Fibroblast of mammary gland (primary cell): ENCODE measurements around the gene MS4A7.
A peak's percentile ranks its signal among the peaks of the same experiment; 100 is the strongest.

Experiments used
- DNase-seq: peaks from one replicate; pipeline ENCODE4 v3.0.0-alpha.2; 2010; ENCODE audit warnings: low read depth
- H3K4me3 ChIP-seq: 2 replicates; pipeline ENCODE4 v1.5.1; 2011; ENCODE audit warnings: low read depth, mild to moderate bottlenecking, low read length, moderate library complexity; ENCODE audit not compliant: control insufficient read depth
- TF ChIP-seq, protein P1 (sequence below): conservative IDR thresholded peaks from 2 replicates; pipeline ENCODE4 v1.5.1; 2011; ENCODE audit warnings: low read depth, low read length, inconsistent platforms; ENCODE audit not compliant: control insufficient read depth, insufficient read depth

MS4A7 gene, protein sequence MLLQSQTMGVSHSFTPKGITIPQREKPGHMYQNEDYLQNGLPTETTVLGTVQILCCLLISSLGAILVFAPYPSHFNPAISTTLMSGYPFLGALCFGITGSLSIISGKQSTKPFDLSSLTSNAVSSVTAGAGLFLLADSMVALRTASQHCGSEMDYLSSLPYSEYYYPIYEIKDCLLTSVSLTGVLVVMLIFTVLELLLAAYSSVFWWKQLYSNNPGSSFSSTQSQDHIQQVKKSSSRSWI

DNA sequence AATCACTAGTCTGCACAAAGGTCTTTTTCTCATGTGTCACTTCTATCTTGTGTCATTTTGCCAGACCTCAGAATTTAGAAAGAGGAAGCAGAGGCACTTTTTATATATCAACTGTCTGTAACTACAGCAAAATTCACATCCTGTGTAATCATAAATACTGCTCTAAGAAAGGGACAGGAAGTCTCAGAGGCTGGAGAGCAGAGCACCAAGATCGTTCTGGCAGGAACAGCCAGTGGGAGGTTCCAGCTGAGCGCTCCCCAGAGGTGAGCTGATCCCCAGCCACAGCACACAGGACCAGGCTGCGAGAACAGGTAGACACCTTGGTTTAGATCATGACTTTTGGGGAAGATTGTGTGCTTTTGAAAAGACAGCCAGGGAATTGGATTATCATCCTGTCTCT, at the start of gene MS4A7:
Gene MS4A7, plus strand, starts transcription at position 179 of the 400 bp plus-strand sequence. CDS start 4,610 bp downstream, outside the sequence.
- DNase-seq = no peak
- no peak within 1 kb of the TSS for H3K4me3 ChIP-seq
- TF ChIP-seq, protein P1, sequence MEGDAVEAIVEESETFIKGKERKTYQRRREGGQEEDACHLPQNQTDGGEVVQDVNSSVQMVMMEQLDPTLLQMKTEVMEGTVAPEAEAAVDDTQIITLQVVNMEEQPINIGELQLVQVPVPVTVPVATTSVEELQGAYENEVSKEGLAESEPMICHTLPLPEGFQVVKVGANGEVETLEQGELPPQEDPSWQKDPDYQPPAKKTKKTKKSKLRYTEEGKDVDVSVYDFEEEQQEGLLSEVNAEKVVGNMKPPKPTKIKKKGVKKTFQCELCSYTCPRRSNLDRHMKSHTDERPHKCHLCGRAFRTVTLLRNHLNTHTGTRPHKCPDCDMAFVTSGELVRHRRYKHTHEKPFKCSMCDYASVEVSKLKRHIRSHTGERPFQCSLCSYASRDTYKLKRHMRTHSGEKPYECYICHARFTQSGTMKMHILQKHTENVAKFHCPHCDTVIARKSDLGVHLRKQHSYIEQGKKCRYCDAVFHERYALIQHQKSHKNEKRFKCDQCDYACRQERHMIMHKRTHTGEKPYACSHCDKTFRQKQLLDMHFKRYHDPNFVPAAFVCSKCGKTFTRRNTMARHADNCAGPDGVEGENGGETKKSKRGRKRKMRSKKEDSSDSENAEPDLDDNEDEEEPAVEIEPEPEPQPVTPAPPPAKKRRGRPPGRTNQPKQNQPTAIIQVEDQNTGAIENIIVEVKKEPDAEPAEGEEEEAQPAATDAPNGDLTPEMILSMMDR = no peak

DNA sequence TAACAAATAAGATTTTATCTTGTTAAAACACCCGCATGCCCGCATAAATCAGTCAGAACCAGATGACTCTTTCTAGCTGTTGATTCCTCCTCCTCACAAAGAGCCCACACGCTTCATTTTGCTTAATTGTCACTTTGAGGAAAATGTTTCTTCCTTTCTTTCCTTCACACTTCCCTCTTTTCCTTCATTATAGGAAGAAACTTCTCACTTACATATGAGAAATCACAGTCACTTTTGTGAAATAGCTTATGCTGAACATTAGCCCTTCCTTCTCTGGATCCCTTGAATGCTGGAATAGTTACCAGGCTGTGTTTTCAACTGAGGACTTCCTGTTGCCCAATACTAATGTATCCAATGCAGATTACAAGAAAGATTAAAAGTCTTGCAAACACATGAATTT, 45.5 kb upstream of the MS4A7 start:
- no peak overlapping the region for H3K4me3 ChIP-seq
- TF ChIP-seq, protein P1 = no peak
- no peak for DNase-seq

DNA sequence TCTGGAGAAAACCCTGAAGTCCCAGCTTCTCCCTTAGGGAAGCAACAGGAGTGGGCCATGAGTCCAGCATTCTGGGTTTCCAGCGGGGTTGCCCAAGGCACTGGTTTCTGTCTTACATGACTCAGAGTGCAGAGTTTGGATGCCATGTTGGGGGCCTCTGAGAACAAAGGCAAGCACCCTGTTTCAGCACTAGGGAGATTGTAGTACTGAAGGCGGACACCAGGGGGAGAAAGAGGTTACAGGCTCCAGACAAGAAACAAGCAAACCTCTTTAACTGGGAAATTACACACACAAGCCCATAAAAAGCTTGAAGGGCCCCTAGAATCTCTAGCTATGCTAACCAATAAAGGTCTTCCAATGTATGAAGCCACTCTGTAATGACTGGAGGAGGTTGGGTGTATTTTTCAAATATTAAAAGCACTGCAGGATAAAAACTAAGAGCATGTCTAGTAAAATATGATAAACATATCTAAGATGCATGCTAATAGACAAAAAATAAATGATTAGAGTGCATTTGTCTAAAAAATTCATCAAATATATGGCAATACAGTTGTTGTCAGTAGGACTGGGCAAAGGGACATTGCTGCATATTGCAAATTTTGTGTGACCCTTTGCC, 44.2 kb upstream of the MS4A7 start:
- peak; percentile 36 for DNase-seq
- no peak overlapping the region for H3K4me3 ChIP-seq
- TF ChIP-seq, protein P1 = peak; percentile 60

DNA sequence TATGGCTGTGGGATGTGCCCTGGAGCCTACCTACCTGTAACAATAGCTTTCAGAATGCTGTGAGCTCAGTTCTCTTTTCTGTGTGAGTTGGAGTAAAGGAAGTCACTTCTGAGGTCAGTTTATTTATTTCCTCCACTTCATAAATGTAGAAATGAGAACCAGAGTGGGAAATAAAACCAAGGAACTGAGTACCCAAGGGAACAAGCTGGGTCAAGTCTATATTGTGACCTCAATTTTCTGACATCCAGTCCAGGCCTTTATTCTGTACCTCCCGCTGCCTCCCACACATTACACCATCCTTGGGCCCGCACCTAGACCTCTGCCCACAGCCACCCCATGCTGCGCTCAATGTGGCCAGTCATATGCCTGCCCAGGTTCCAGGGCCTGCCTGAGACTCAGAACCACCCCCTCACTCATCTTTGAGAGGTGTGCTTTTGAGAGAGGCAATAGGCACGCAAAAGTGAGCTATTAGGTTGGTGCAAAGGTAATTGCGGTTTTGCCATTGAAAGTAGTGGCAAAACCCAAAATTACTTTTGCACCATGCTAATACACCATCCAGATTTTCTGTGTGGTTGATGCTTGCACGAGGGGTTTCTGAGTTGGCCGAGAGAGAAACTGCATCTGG, 41.5 kb upstream of the MS4A7 start:
- DNase-seq = no peak
- H3K4me3 ChIP-seq = no peak overlapping the region
- TF ChIP-seq, protein P1 = no peak

DNA sequence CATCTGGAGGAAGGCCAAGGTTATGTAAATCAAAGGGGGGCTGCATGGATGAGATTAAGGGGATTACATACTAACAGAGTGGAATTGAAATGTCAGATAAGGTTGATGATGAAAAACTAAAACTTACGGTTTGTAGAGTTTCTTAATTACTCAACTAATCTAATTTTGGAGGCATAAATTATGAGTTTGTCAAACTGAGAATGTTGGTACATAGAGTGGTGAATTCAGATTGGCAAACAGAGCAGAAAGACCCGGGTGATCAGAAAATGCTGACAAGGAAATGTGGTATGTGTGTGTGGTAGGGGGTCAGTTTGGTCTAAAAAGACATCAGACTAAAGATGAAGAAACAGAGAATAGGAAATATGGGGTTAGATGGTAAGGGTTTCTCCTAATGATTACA, 40.3 kb upstream of the MS4A7 start:
- TF ChIP-seq, protein P1 = no peak

DNA sequence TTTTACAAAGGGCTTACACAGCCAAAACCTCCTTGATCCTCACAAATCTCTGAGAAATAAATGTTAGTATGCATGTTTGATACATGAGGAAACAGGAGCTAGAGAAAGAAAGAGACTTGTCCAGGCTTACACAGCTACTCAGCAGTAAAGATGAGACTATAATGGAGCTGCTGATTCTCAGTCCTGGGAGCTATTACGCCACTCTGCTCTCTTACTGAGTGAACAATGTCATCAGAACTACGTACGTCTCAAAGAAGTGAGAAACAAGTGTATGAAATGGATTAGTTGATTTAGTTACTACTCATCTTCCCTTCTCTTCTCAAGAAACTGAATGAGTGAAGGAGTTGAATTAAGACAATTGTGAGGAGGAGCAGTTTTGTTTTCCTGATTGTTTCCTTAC, 39.0 kb upstream of the MS4A7 start:
- DNase-seq = no peak
- no peak overlapping the region for H3K4me3 ChIP-seq
- TF ChIP-seq, protein P1 = no peak

More for the DNA sequence above, 40.3 kb upstream of the MS4A7 start:
- no peak for DNase-seq
- H3K4me3 ChIP-seq = no peak overlapping the region
